HAP-1 (cell line): Measurements from ENCODE around the gene NDFIP1.

Source experiments
- DNase-seq, 2 experiments: peaks; one replicate each; pipeline ENCODE4 v3.0.0-alpha.2; 2016 to 2020; ENCODE audit warnings: low spot score in 2 of 2
- H3K27me3 ChIP-seq: fragments of 250-450 bp; sonication (Bioruptor Pico); 2 replicates; pipeline ENCODE4 v1.5.1; 2020; ENCODE audit warnings: low read depth, mild to moderate bottlenecking, moderate library complexity
- H3K36me3 ChIP-seq: fragments of 250-450 bp; sonication (Bioruptor Pico); replicated peaks from 2 replicates; pipeline ENCODE4 v1.5.1; 2020; ENCODE audit warnings: mild to moderate bottlenecking
- H3K4me1 ChIP-seq: fragments of 250-450 bp; sonication (Bioruptor Pico); 2 replicates; pipeline ENCODE4 v1.5.1; 2020; ENCODE audit warnings: mild to moderate bottlenecking
- H3K4me3 ChIP-seq: fragments of 250-450 bp; sonication (Bioruptor Pico); 2 replicates; pipeline ENCODE4 v1.5.1; 2020; ENCODE audit warnings: mild to moderate bottlenecking, moderate library complexity
- H3K9me3 ChIP-seq: fragments of 250-450 bp; sonication (Bioruptor Pico); 2 replicates; pipeline ENCODE4 v1.5.1; 2020; ENCODE audit warnings: mild to moderate bottlenecking, moderate library complexity
- in situ Hi-C: fragments of 300-500 bp; cut with MboI; formaldehyde crosslinking; loops from 3 replicates; pipeline ENCODE4 v1.14.3; 2020; ENCODE audit warnings: low sequenced_read_pairs, inconsistent platforms, mixed read lengths

Gene NDFIP1

GRCh38 chr5:142100307-142100706, 8.3 kb upstream of the NDFIP1 start:
- no peaks in the 10 kb centered on the region for H3K27me3 ChIP-seq
- H3K36me3 ChIP-seq, result no peaks in the 10 kb centered on the region
- H3K4me1 ChIP-seq, result peaks cover 16% of the 10 kb centered on the region
- H3K4me3 ChIP-seq, result no peak overlapping the region
- in situ Hi-C loops, result no loop called here
- no peaks in the 10 kb centered on the region for H3K9me3 ChIP-seq
- no peak for DNase-seq

- Histone ChIP-seq H3K36me3 (no peaks in the 10 kb centered on the region), H3K9me3 (no peaks in the 10 kb centered on the region), H3K4me1 (peaks cover 13% of the 10 kb centered on the region), H3K27me3 (no peaks in the 10 kb centered on the region), H3K4me3 (no peak overlapping the region)
- DNase-seq, result no peak
- in situ Hi-C loops, result no loop called here
Observed at GRCh38 chr5:142102980-142103740, 5.4 kb upstream of the NDFIP1 start.

GRCh38 chr5:142104491-142104890, 4.1 kb upstream of the NDFIP1 start:
- Histone ChIP-seq H3K9me3 (no peaks in the 10 kb centered on the region), H3K27me3 (no peaks in the 10 kb centered on the region), H3K4me3 (no peak overlapping the region), H3K4me1 (peaks cover 5% of the 10 kb centered on the region), H3K36me3 (no peaks in the 10 kb centered on the region)
- no peak for DNase-seq
- in situ Hi-C loops, result no loop called here

- Histone ChIP-seq H3K4me1 (peaks cover 11% of the 10 kb centered on the region), H3K9me3 (no peaks in the 10 kb centered on the region), H3K36me3 (no peaks in the 10 kb centered on the region), H3K27me3 (no peaks in the 10 kb centered on the region), H3K4me3 (no peak overlapping the region)
- no peak for DNase-seq
- in situ Hi-C loops, result no loop called here
Observed at GRCh38 chr5:142106061-142106460, 2.5 kb upstream of the NDFIP1 start.

- H3K36me3 ChIP-seq, result no peaks in the 10 kb centered on the region
- H3K4me3 ChIP-seq, result no peak overlapping the region
- in situ Hi-C loops, result no loop called here
- H3K27me3 ChIP-seq, result no peaks in the 10 kb centered on the region
- no peak for DNase-seq
- H3K4me1 ChIP-seq, result peaks cover 11% of the 10 kb centered on the region
- no peaks in the 10 kb centered on the region for H3K9me3 ChIP-seq
Observed at GRCh38 chr5:142107036-142107735, 1.4 kb upstream of the NDFIP1 start.

- peak overlapping the region; percentile 56 for H3K4me3 ChIP-seq
- H3K27me3 ChIP-seq, result no peaks in the 10 kb centered on the region
- H3K36me3 ChIP-seq, result no peaks in the 10 kb centered on the region
- H3K9me3 ChIP-seq, result no peaks in the 10 kb centered on the region
- in situ Hi-C loops, result no loop called here
- no peak for DNase-seq
- H3K4me1 ChIP-seq, result peaks cover 10% of the 10 kb centered on the region
Observed at GRCh38 chr5:142107736-142108431, 695 bp upstream of the NDFIP1 start.

- peaks cover 8% of the 10 kb centered on the region; the same call in 1 of the 2 replicates for H3K4me1 ChIP-seq
Observed at GRCh38 chr5:142109331-142110045, 909 bp downstream of the NDFIP1 start.

GRCh38 chr5:142110046-142110531, 1.5 kb downstream of the NDFIP1 start:
- H3K4me1 ChIP-seq, result peaks cover 8% of the 10 kb centered on the region; the same call in 1 of the 2 replicates
- in situ Hi-C loops, result no loop called here
- DNase-seq, result peak; percentile 24 to 28
- no peaks in the 10 kb centered on the region for H3K27me3 ChIP-seq
- no peaks in the 10 kb centered on the region for H3K36me3 ChIP-seq
- no peaks in the 10 kb centered on the region for H3K9me3 ChIP-seq
- peak overlapping the region; percentile 56 for H3K4me3 ChIP-seq

More at GRCh38 chr5:142109331-142110045, 909 bp downstream of the NDFIP1 start:
- no peaks in the 10 kb centered on the region for H3K36me3 ChIP-seq
- H3K9me3 ChIP-seq, result no peaks in the 10 kb centered on the region
- in situ Hi-C loops, result no loop called here
- H3K4me3 ChIP-seq, result peak overlapping the region; percentile 56
- H3K27me3 ChIP-seq, result no peaks in the 10 kb centered on the region
- peak; percentile 16 to 17 for DNase-seq

- in situ Hi-C loops, result no loop called here
- Histone ChIP-seq H3K9me3 (no peaks in the 10 kb centered on the region), H3K4me3 (no peak overlapping the region), H3K4me1 (peaks cover 8% of the 10 kb centered on the region; the same call in 1 of the 2 replicates), H3K27me3 (no peaks in the 10 kb centered on the region), H3K36me3 (no peaks in the 10 kb centered on the region)
- DNase-seq, result no peak
Observed at GRCh38 chr5:142110988-142111687, 2.6 kb downstream of the NDFIP1 start.

GRCh38 chr5:142114687-142115086, 6.1 kb downstream of the NDFIP1 start:
- Histone ChIP-seq H3K36me3 (peaks cover 7% of the 10 kb centered on the region), H3K4me1 (peaks cover 8% of the 10 kb centered on the region; the same call in 1 of the 2 replicates), H3K4me3 (no peak overlapping the region), H3K27me3 (no peaks in the 10 kb centered on the region), H3K9me3 (no peaks in the 10 kb centered on the region)
- in situ Hi-C loops, result no loop called here
- DNase-seq, result no peak

- peaks cover 7% of the 10 kb centered on the region for H3K36me3 ChIP-seq
- in situ Hi-C loops, result no loop called here
- H3K4me1 ChIP-seq, result peaks cover 3% of the 10 kb centered on the region; the same call in 1 of the 2 replicates
- H3K9me3 ChIP-seq, result no peaks in the 10 kb centered on the region
- DNase-seq, result no peak
- no peak overlapping the region for H3K4me3 ChIP-seq
- no peaks in the 10 kb centered on the region for H3K27me3 ChIP-seq
Observed at GRCh38 chr5:142115937-142116614, 7.5 kb downstream of the NDFIP1 start.

- Histone ChIP-seq H3K4me1 (peaks cover 3% of the 10 kb centered on the region; the same call in 1 of the 2 replicates), H3K36me3 (peaks cover 7% of the 10 kb centered on the region), H3K27me3 (no peaks in the 10 kb centered on the region), H3K4me3 (no peak overlapping the region), H3K9me3 (no peaks in the 10 kb centered on the region)
- no peak for DNase-seq
- in situ Hi-C loops, result no loop called here
Observed at GRCh38 chr5:142117579-142118151, 9.1 kb downstream of the NDFIP1 start.
